ENCODE results near the gene CST6. TPM values are rescaled to one million over a fixed set of nuclear protein-coding genes. Genes with fewer than 3 reads are reported as not detected.

The CST6 gene
- total and polyA plus RNA-seq, 7 donors, result 0.13 to 18.7 (median 0.47) TPM; not detected in 2

Other genes with a start within 250 kb of the CST6 start
- 10 to 100 TPM in 2 of 4 donors, 1 to 10 TPM in 2; 8.8 to 16.3 (median 12.7) TPM for gene AP5B1, start 231.0 kb upstream of the CST6 start, total RNA-seq
- 10 to 100 TPM in 1 of 3 donors, 1 to 10 TPM in 2; 6.1 to 20.5 (median 6.4) TPM for gene AP5B1, start 231.0 kb upstream of the CST6 start, polyA plus RNA-seq
- not detected for gene OVOL1, start 224.9 kb upstream of the CST6 start, total RNA-seq
- gene OVOL1, start 224.9 kb upstream of the CST6 start, polyA plus RNA-seq, result under 1 TPM in 1 of 3 donors, not detected in 2; 0.01 TPM
- not detected for gene SNX32, start 178.0 kb upstream of the CST6 start, total RNA-seq
- gene SNX32, start 178.0 kb upstream of the CST6 start, polyA plus RNA-seq, result under 1 TPM in 2 of 3 donors, not detected in 1; 0.05 to 0.20 TPM
- gene CFL1, start 153.8 kb upstream of the CST6 start, total RNA-seq, result 100 to 1,000 TPM; 175 to 388 (median 238) TPM
- 100 to 1,000 TPM; 190 to 843 (median 225) TPM for gene CFL1, start 153.8 kb upstream of the CST6 start, polyA plus RNA-seq
- gene MUS81, start 151.6 kb upstream of the CST6 start, total RNA-seq, result 10 to 100 TPM; 28.0 to 35.6 (median 31.4) TPM
- gene MUS81, start 151.6 kb upstream of the CST6 start, polyA plus RNA-seq, result 10 to 100 TPM; 32.5 to 55.3 (median 44.4) TPM
- 10 to 100 TPM; 20.8 to 46.6 (median 31.3) TPM for gene EFEMP2, start 139.2 kb upstream of the CST6 start, total RNA-seq
- gene EFEMP2, start 139.2 kb upstream of the CST6 start, polyA plus RNA-seq, result 10 to 100 TPM; 14.8 to 20.8 (median 18.5) TPM
- under 1 TPM; 0.22 to 0.64 (median 0.37) TPM for gene CTSW, start 132.2 kb upstream of the CST6 start, total RNA-seq
- under 1 TPM; 0.08 to 0.91 (median 0.22) TPM for gene CTSW, start 132.2 kb upstream of the CST6 start, polyA plus RNA-seq
- 10 to 100 TPM; 27.7 to 42.5 (median 37.0) TPM for gene FIBP, start 123.5 kb upstream of the CST6 start, total RNA-seq
- gene FIBP, start 123.5 kb upstream of the CST6 start, polyA plus RNA-seq, result 10 to 100 TPM; 32.2 to 73.9 (median 44.1) TPM
- gene CCDC85B, start 121.3 kb upstream of the CST6 start, total RNA-seq, result 10 to 100 TPM; 16.7 to 39.6 (median 27.8) TPM
- gene CCDC85B, start 121.3 kb upstream of the CST6 start, polyA plus RNA-seq, result 10 to 100 TPM; 24.7 to 35.9 (median 26.5) TPM
- 10 to 100 TPM in 3 of 4 donors, under 1 TPM in 1; 0.75 to 12.6 (median 11.5) TPM for gene FOSL1, start 111.6 kb upstream of the CST6 start, total RNA-seq
- 100 to 1,000 TPM in 1 of 3 donors, 1 to 10 TPM in 2; 5.7 to 257 (median 7.8) TPM for gene FOSL1, start 111.6 kb upstream of the CST6 start, polyA plus RNA-seq
- gene C11orf68, start 92.9 kb upstream of the CST6 start, total RNA-seq, result 10 to 100 TPM; 52.8 to 71.9 (median 59.9) TPM
- 10 to 100 TPM; 60.3 to 98.7 (median 75.0) TPM for gene C11orf68, start 92.9 kb upstream of the CST6 start, polyA plus RNA-seq
- 100 to 1,000 TPM in 1 of 4 donors, 10 to 100 TPM in 3; 74.5 to 138 (median 91.3) TPM for gene DRAP1, start 92.6 kb upstream of the CST6 start, total RNA-seq
- 100 to 1,000 TPM; 121 to 217 (median 134) TPM for gene DRAP1, start 92.6 kb upstream of the CST6 start, polyA plus RNA-seq
- not detected for gene TSGA10IP, start 66.5 kb upstream of the CST6 start, total RNA-seq
- gene TSGA10IP, start 66.5 kb upstream of the CST6 start, polyA plus RNA-seq, result not detected
- gene SART1, start 50.3 kb upstream of the CST6 start, total RNA-seq, result 10 to 100 TPM; 36.3 to 55.4 (median 49.3) TPM
- gene SART1, start 50.3 kb upstream of the CST6 start, polyA plus RNA-seq, result 10 to 100 TPM; 40.3 to 58.7 (median 44.7) TPM
- gene EIF1AD, start 9.9 kb upstream of the CST6 start, total RNA-seq, result 10 to 100 TPM; 24.8 to 44.5 (median 31.6) TPM
- gene EIF1AD, start 9.9 kb upstream of the CST6 start, polyA plus RNA-seq, result 10 to 100 TPM; 29.4 to 63.1 (median 54.2) TPM
- gene BANF1, start 9.5 kb upstream of the CST6 start, total RNA-seq, result 100 to 1,000 TPM; 298 to 384 (median 336) TPM
- gene BANF1, start 9.5 kb upstream of the CST6 start, polyA plus RNA-seq, result 100 to 1,000 TPM; 251 to 355 (median 314) TPM
- gene CATSPER1, start 14.5 kb downstream of the CST6 start, total RNA-seq, result not detected
- under 1 TPM in 2 of 3 donors, not detected in 1; 0.01 to 0.55 TPM for gene CATSPER1, start 14.5 kb downstream of the CST6 start, polyA plus RNA-seq
- gene GAL3ST3, start 37.2 kb downstream of the CST6 start, total RNA-seq, result under 1 TPM in 1 of 4 donors, not detected in 3; 0.36 TPM
- gene GAL3ST3, start 37.2 kb downstream of the CST6 start, polyA plus RNA-seq, result under 1 TPM in 1 of 3 donors, not detected in 2; 0.03 TPM
- gene SF3B2, start 40.4 kb downstream of the CST6 start, total RNA-seq, result 100 to 1,000 TPM in 1 of 4 donors, 10 to 100 TPM in 3; 62.8 to 114 (median 86.4) TPM
- 100 to 1,000 TPM in 2 of 3 donors, 10 to 100 TPM in 1; 66.2 to 135 (median 114) TPM for gene SF3B2, start 40.4 kb downstream of the CST6 start, polyA plus RNA-seq
- gene PACS1, start 58.3 kb downstream of the CST6 start, total RNA-seq, result 10 to 100 TPM; 16.3 to 27.8 (median 24.9) TPM
- 10 to 100 TPM in 1 of 3 donors, 1 to 10 TPM in 2; 7.4 to 16.0 (median 9.0) TPM for gene PACS1, start 58.3 kb downstream of the CST6 start, polyA plus RNA-seq
- 10 to 100 TPM; 39.3 to 62.5 (median 54.4) TPM for gene KLC2, start 245.7 kb downstream of the CST6 start, total RNA-seq
- gene KLC2, start 245.7 kb downstream of the CST6 start, polyA plus RNA-seq, result 100 to 1,000 TPM in 1 of 3 donors, 10 to 100 TPM in 2; 30.4 to 124 (median 41.5) TPM

Measured in psoas muscle (tissue), 7 donors.